ENCODE results near the gene FBXO17.

DNA sequence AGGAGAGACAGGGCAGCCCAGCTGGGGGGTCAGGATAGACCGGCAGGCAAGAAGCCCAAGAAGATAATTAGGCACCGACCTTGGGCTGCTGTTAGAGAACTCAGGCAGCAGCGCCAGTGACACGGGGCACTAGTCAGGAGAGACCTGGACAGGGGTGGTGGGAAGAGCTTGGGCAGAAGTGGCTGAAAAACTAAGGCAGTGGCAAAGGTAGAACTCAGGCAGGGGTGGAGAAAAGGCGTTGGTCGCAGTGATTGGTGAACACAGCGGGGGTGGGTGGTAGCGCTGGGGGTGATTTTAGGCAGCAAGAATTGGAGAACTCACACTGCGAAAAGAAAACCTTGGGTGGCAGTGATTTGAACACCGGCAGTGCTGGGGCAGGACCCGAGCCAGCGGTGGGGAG, 67.9 kb downstream of the FBXO17 start:
- no peak for TF ChIP-seq CTCF (IDR thresholded peaks at IDR 0.05)
- no peak for TF ChIP-seq POLR2A (IDR thresholded peaks at IDR 0.05; ENCODE audit: low read depth)

All from esophagus muscularis mucosa (tissue), 3 donors.